GM18508 (cell line): ENCODE results near the gene RGS17.

Experiments used
- ATAC-seq: cut with Tn5 transposase; IDR thresholded peaks from one replicate; pipeline ENCODE4 v1.9.1; 2021; ENCODE audit warnings: moderate number of reproducible peaks; ENCODE audit not compliant: insufficient read depth, unreplicated experiment

The RGS17 gene

GRCh38 chr6:153044295-153044694, 86.8 kb downstream of the RGS17 start:
- no peak for ATAC-seq

- no peak for ATAC-seq
Observed at GRCh38 chr6:153043719-153044118, 87.4 kb downstream of the RGS17 start.

GRCh38 chr6:153038378-153039057, 92.6 kb downstream of the RGS17 start:
- no peak for ATAC-seq

GRCh38 chr6:153034139-153034538, 96.9 kb downstream of the RGS17 start:
- no peak for ATAC-seq

- no peak for ATAC-seq
Observed at GRCh38 chr6:153032255-153032882, 98.7 kb downstream of the RGS17 start.

GRCh38 chr6:153031335-153031955, 99.6 kb downstream of the RGS17 start:
- no peak for ATAC-seq

GRCh38 chr6:153028963-153029362, 102.1 kb downstream of the RGS17 start:
- no peak for ATAC-seq

GRCh38 chr6:153028286-153028685, 102.8 kb downstream of the RGS17 start:
- ATAC-seq: no peak

- no peak for ATAC-seq
Observed at GRCh38 chr6:153027480-153027879, 103.6 kb downstream of the RGS17 start.

- peak; percentile 5 for ATAC-seq
Observed at GRCh38 chr6:153024709-153025017, 106.4 kb downstream of the RGS17 start.

GRCh38 chr6:153023977-153024708, 106.9 kb downstream of the RGS17 start:
- ATAC-seq: peak; percentile 98

- ATAC-seq: no peak
Observed at GRCh38 chr6:153018355-153018754, 112.7 kb downstream of the RGS17 start.

GRCh38 chr6:153016846-153017245, 114.2 kb downstream of the RGS17 start:
- ATAC-seq: no peak

GRCh38 chr6:153015094-153015640, 115.9 kb downstream of the RGS17 start:
- ATAC-seq: no peak

- no peak for ATAC-seq
Observed at GRCh38 chr6:153013438-153013837, 117.6 kb downstream of the RGS17 start.

GRCh38 chr6:153012856-153013255, 118.2 kb downstream of the RGS17 start:
- ATAC-seq: no peak

- ATAC-seq: no peak
Observed at GRCh38 chr6:153003366-153003690, 127.8 kb downstream of the RGS17 start.

- peak; percentile 88 for ATAC-seq
Observed at GRCh38 chr6:153002613-153003365, 128.3 kb downstream of the RGS17 start, which contains the start of gene MTRF1L. Gene MTRF1L (minus strand): TSS chr6:153002709. CDS start chr6:153002685, 24 bp downstream.

GRCh38 chr6:153001767-153002612, 129.1 kb downstream of the RGS17 start:
- peak; percentile 5 for ATAC-seq
